K562 (cell line): ENCODE data around the gene GPR55. TPM values are rescaled to one million over a fixed set of nuclear protein-coding genes. Genes with fewer than 3 reads are reported as not detected.

Experiments used
- C11orf30 ChIP-seq: fragments of 450-650 bp; IDR thresholded peaks from 2 replicates; pipeline ENCODE4 v1.6.1; 2016; ENCODE audit warnings: low read depth, mild to moderate bottlenecking
- CBFA2T3 ChIP-seq: fragments of 450-650 bp; IDR thresholded peaks from 2 replicates; pipeline ENCODE4 v1.6.1; 2017
- CHD2 ChIP-seq: IDR thresholded peaks from 2 replicates; pipeline ENCODE4 v1.6.1; 2011; ENCODE audit warnings: low read depth, low read length
- DPF2 ChIP-seq: fragments of 450-650 bp; IDR thresholded peaks from 2 replicates; pipeline ENCODE4 v1.6.1; 2016
- ETV6 ChIP-seq, 3 experiments: fragments of 150-350 bp in 1 of 3; sonication (generic) in 1 of 3; formaldehyde crosslinking in 1 of 3; IDR thresholded peaks; 2 replicates each; pipeline versions ENCODE4 v1.6.1 to v1.8.0; 2014 to 2022; ENCODE audit warnings: borderline replicate concordance in 2 of 3, low read depth in 2 of 3, antibody characterized with exemption in 1 of 3, low read length in 1 of 3, mild to moderate bottlenecking in 1 of 3, missing genetic modification reagents in 1 of 3
- FOS ChIP-seq: IDR thresholded peaks from 3 replicates; pipeline ENCODE4 v1.6.1; 2011; ENCODE audit not compliant: insufficient read length; ENCODE audit errors: extremely low read depth
- FOSL1 ChIP-seq: fragments of 200-800 bp; sonication (Bioruptor generic); conservative IDR thresholded peaks from 2 replicates; pipeline ENCODE4 v1.6.1; 2016; ENCODE audit warnings: missing genetic modification characterization, missing compliant biosample characterization
- GABPA ChIP-seq: fragments of 200-800 bp; sonication (Bioruptor generic); conservative IDR thresholded peaks from 2 replicates; pipeline ENCODE4 v1.6.1; 2016; ENCODE audit warnings: low read depth, missing genetic modification characterization, missing compliant biosample characterization
- GATAD2A ChIP-seq: fragments of 450-650 bp; IDR thresholded peaks from 2 replicates; pipeline ENCODE4 v1.6.1; 2017
- GTF2E2 ChIP-seq: fragments of 200-800 bp; sonication (Bioruptor generic); IDR thresholded peaks from 2 replicates; pipeline ENCODE4 v1.6.1; 2016; ENCODE audit warnings: missing genetic modification characterization, missing compliant biosample characterization
- L3MBTL2 ChIP-seq: fragments of 450-650 bp; IDR thresholded peaks from 2 replicates; pipeline ENCODE4 v1.6.1; 2016; ENCODE audit warnings: mild to moderate bottlenecking, moderate library complexity
- LEF1 ChIP-seq: fragments of 450-650 bp; IDR thresholded peaks from 2 replicates; pipeline ENCODE4 v1.6.1; 2016; ENCODE audit warnings: mild to moderate bottlenecking
- MYNN ChIP-seq, 2 experiments: sonication (generic); formaldehyde crosslinking in 1 of 2; IDR thresholded peaks; 2 replicates each; pipeline versions ENCODE4 v1.5.0 to v1.6.1; 2016 to 2020; ENCODE audit warnings: antibody characterized with exemption in 1 of 2, missing genetic modification reagents in 1 of 2
- NBN ChIP-seq: fragments of 450-650 bp; IDR thresholded peaks from 2 replicates; pipeline ENCODE4 v1.6.1; 2016; ENCODE audit warnings: low read depth, mild to moderate bottlenecking
- NCOA1 ChIP-seq: fragments of 450-650 bp; IDR thresholded peaks from 2 replicates; pipeline ENCODE4 v1.6.1; 2016; ENCODE audit warnings: low read depth
- NFE2 ChIP-seq: IDR thresholded peaks from 2 replicates; pipeline ENCODE4 v1.6.1; 2014; ENCODE audit warnings: antibody characterized with exemption, low read depth
- SMAD4 ChIP-seq: fragments of 250-450 bp; sonication (Bioruptor Pico); conservative IDR thresholded peaks from 2 replicates; pipeline ENCODE4 v1.8.0; 2021; ENCODE audit warnings: inconsistent platforms, mild to moderate bottlenecking, moderate library complexity
- SMARCA4 ChIP-seq: fragments of 450-650 bp; IDR thresholded peaks from 2 replicates; pipeline ENCODE4 v1.6.1; 2016
- SMARCB1 ChIP-seq: IDR thresholded peaks from 2 replicates; pipeline ENCODE4 v1.6.1; 2011; ENCODE audit warnings: improper control_type of control experiment, low read depth; ENCODE audit not compliant: insufficient read length
- SNRNP70 ChIP-seq: fragments of 200-400 bp; formaldehyde crosslinking; optimal IDR thresholded peaks from 2 replicates; pipeline ENCODE3; 2017; ENCODE audit warnings: low read depth, low read length
- SRF ChIP-seq, 2 experiments: fragments of 250-450, 450-650 bp in 1 of 2; sonication (Bioruptor Pico) in 1 of 2; sonication (generic) in 1 of 2; formaldehyde crosslinking; IDR thresholded peaks; 2 replicates each; pipeline versions ENCODE4 v1.5.0 to v1.5.1; 2020 to 2022; ENCODE audit warnings: mild to moderate bottlenecking in 1 of 2, missing genetic modification reagents in 1 of 2
- YY1 ChIP-seq, 3 experiments: IDR thresholded peaks; 2 replicates each; pipeline ENCODE4 v1.6.1; 2011; ENCODE audit warnings: low read length in 2 of 3, mild to moderate bottlenecking in 2 of 3, moderate library complexity in 2 of 3, borderline replicate concordance in 1 of 3, control low read depth in 1 of 3, low read depth in 1 of 3; ENCODE audit not compliant: insufficient read depth in 3 of 3, insufficient replicate concordance in 2 of 3, control insufficient read depth in 1 of 3, insufficient read length in 1 of 3; ENCODE audit errors: extremely low read depth in 1 of 3
- ZBTB1 ChIP-seq: sonication (generic); formaldehyde crosslinking; IDR thresholded peaks from 2 replicates; pipeline ENCODE4 v1.8.1; 2023; ENCODE audit warnings: missing genetic modification reagents, low read depth, mild to moderate bottlenecking, borderline replicate concordance
- ZNF12 ChIP-seq: sonication (generic); formaldehyde crosslinking; IDR thresholded peaks from 2 replicates; pipeline ENCODE4 v1.4.0; 2020; ENCODE audit warnings: mild to moderate bottlenecking, missing genetic modification reagents
- ZNF316 ChIP-seq: fragments of 450-650 bp; IDR thresholded peaks from 2 replicates; pipeline ENCODE4 v1.6.1; 2016
- ZNF589 ChIP-seq: fragments of 200-800 bp; sonication (Bioruptor generic); IDR thresholded peaks from 2 replicates; pipeline ENCODE4 v1.6.1; 2016; ENCODE audit warnings: low read depth, missing genetic modification characterization, missing compliant biosample characterization
- polyA plus RNA-seq, 8 experiments: library from polyadenylated mRNA; depleted of rRNA in 4 of 8; stranded (reverse) in 5 of 8; unstranded in 3 of 8; fragments of >200 nt; fragmentation: Nextera tagmentation in 2 of 8; fragmentation: Illumina TruSeq in 1 of 8; extraction: Ambion mirVana in 2 of 8; extraction: Trizol in 1 of 8; gene quantifications; 2 replicates each; pipeline versions ENCODE4 v1.2.1 to v1.2.3, GENCODE V29; 2011 to 2014; ENCODE audit warnings: inconsistent platforms in 1 of 8, missing spikeins in 1 of 8
- total RNA-seq, 7 experiments: library from RNA; depleted of rRNA in 6 of 7; stranded (reverse); fragments of >200 nt in 6 of 7; fragmentation: Illumina TruSeq in 2 of 7; extraction: Trizol in 2 of 7; gene quantifications; 2 replicates each; pipeline versions ENCODE4 v1.2.1 to v1.2.3, GENCODE V29; 2011 to 2021; ENCODE audit warnings: low replicate concordance in 1 of 7
- TF ChIP-seq, protein P1 (sequence below), 2 experiments: fragments of 450-650 bp in 1 of 2; sonication (generic) in 1 of 2; formaldehyde crosslinking in 1 of 2; IDR thresholded peaks in 1 of 2; conservative IDR thresholded peaks in 1 of 2; 2 replicates each; pipeline versions ENCODE4 v1.6.1 to v1.8.1; 2016 to 2023; ENCODE audit warnings: mild to moderate bottlenecking in 2 of 2, moderate library complexity in 2 of 2, inconsistent platforms in 1 of 2, missing genetic modification reagents in 1 of 2
- TF ChIP-seq, protein P2 (sequence below), 2 experiments: fragments of 250-450 bp in 1 of 2; fragments of 450-650 bp in 1 of 2; sonication (Bioruptor Pico) in 1 of 2; IDR thresholded peaks; 2 replicates each; pipeline versions ENCODE4 v1.6.1 to v1.8.0; 2016 to 2021; ENCODE audit warnings: mild to moderate bottlenecking in 2 of 2, moderate library complexity in 2 of 2, missing compliant biosample characterization in 1 of 2, missing genetic modification characterization in 1 of 2

GPR55 gene
- total and polyA plus RNA-seq, 9 of the 15 experiments (the other 6 are each of a cell fraction or from before 2014, with no cell fraction given) = 0.11 to 0.49 (median 0.27) TPM

DNA sequence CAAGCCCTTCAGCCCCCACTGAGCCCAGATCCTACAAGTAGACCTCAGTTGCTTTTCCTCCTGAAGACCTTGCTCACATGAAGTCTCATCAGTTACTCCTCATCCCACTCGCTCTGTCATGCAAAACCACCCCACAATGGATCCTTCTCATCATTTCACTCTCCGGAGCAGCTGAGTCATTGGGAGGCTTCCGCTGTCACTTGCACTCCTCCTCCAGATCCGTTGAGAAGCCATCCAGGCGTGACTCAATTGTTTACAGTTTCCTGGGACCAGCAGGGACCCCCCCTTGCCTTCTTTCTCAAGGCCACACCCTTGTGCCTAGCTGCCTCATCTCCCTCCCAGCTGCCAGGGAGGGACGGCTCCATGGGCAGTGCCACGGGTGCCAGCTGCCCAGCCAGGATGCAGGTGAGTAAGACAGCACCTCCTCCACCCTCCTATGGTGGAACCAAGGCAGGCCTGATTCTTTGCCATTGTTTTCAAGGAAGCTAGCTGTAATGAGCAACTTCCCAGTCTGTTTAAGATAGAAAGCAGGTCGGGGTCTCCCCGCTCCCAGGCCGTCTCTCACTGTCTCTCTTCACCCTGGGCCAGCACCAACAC, 16.3 kb downstream of the GPR55 start (continued):
- TF ChIP-seq SRF (CRISPR knock-in tag; IDR thresholded peaks at IDR 0.05) (no peak), CHD2 (no peak), ETV6 (IDR thresholded peaks at IDR 0.05; ENCODE audit: borderline replicate concordance in 1 of 2, low read depth in 2 of 2, low read length in 1 of 2) (peak in 1 of 2 experiments; percentile 80; a peak in 3 of 4 replicates), ETV6 (CRISPR knock-in tag; IDR thresholded peaks at IDR 0.05; ENCODE audit: borderline replicate concordance) (no peak), YY1 (IDR thresholded peaks at IDR 0.05; ENCODE audit: borderline replicate concordance in 1 of 3, control insufficient read depth in 1 of 3, extremely low read depth in 1 of 3, insufficient read depth in 3 of 3, insufficient read length in 1 of 3, insufficient replicate concordance in 2 of 3, low read depth in 1 of 3, low read length in 2 of 3) (peak in 1 of 3 experiments; percentile 40), SMARCA4 (peak; percentile 85), NFE2 (peak; percentile 94), ZBTB1 (CRISPR knock-in tag) (no peak), FOSL1 (tag) (peak; percentile 93), SMARCB1 (no peak), GABPA (tag) (peak; percentile 47; the same call in 1 of the 2 replicates), LEF1 (peak; percentile 53; the same call in 1 of the 2 replicates), ZNF589 (0 out of 2 replicates have a peak, but pooled peaks have one; percentile 43), NCOA1 (peak; percentile 47; the same call in 1 of the 2 replicates), C11orf30 (peak; percentile 88), FOS (peak; percentile 26), NBN (peak; percentile 55; the same call in 1 of the 2 replicates), GATAD2A (0 out of 2 replicates have a peak, but pooled peaks have one; percentile 62), SNRNP70 (no peak), SMAD4 (CRISPR knock-in tag) (no peak), MYNN (IDR thresholded peaks at IDR 0.05) (peak; percentile 71; the same call in 1 of the 2 replicates), MYNN (CRISPR knock-in tag; IDR thresholded peaks at IDR 0.05) (no peak), ZNF12 (CRISPR knock-in tag) (no peak), CBFA2T3 (peak; percentile 71), ZNF316 (peak; percentile 90), GTF2E2 (no peak), DPF2 (peak; percentile 88), L3MBTL2 (0 out of 2 replicates have a peak, but pooled peaks have one; percentile 16)
- TF ChIP-seq, protein P1, sequence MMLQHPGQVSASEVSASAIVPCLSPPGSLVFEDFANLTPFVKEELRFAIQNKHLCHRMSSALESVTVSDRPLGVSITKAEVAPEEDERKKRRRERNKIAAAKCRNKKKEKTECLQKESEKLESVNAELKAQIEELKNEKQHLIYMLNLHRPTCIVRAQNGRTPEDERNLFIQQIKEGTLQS (IDR thresholded peaks at IDR 0.05) = peak; percentile 89
- TF ChIP-seq, protein P1 (CRISPR knock-in tag; conservative IDR thresholded peaks at IDR 0.05) = no peak
- TF ChIP-seq, protein P2, sequence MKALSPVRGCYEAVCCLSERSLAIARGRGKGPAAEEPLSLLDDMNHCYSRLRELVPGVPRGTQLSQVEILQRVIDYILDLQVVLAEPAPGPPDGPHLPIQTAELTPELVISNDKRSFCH (CRISPR knock-in tag; IDR thresholded peaks at IDR 0.05) = no peak
- TF ChIP-seq, protein P2 (tag; IDR thresholded peaks at IDR 0.05) = peak; percentile 64
